Amygdala (tissue), 56 donors: Measurements from ENCODE around the gene SLC39A11.
"Not testable (repeated sequence)": the region's sequence is repeated elsewhere in the genome, so short reads cannot be mapped to it uniquely, and the experiment has no call there.

ENCODE experiments used
- DNase-seq, 56 donors: peaks; one replicate each; lab custom pipeline; 2025; lab: John Stamatoyannopoulos, UW

SLC39A11 gene

DNA sequence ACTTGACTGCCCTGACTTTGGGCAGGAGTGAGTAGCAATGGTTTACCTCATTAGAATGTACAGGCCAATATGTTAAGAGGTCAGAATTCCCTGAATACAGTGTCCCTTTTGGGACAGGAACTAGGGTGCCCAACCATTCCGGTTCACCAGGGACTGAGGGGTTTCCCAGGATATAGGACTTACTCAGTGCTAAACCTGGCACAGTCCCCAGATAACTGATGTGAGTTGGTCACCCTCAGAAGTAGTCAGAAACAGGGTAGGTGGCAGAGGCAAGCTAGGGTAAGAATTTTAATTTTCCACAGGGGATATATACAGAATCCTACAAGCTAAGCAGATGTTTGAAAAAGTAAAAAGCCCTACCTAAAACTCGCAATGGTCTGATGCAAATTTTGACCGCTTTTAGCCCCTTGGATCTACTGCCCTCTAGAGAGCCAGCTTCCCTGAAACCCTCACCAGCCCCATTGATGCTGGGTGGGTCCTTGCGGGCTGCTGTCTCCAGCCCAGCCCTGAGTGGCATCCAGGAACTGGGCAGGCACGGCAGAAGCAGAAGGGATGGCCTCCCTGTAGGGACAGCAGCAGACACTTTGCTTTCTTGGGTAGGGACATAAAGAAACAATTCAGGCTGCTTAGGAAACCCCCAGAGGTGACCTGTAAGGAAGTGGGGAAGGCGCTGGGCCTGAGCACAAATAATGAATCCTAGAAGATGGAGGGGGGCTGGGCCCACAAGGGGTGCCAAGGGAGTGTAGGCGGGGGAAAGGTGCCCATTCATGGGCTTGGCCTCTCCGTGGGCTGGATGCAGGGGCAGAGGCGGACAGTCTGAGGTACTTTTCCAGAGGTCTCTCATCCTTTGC lies 434.8 kb downstream of the SLC39A11 start:
- DNase-seq: peak in 1 of 56 donors; percentile 35

DNA sequence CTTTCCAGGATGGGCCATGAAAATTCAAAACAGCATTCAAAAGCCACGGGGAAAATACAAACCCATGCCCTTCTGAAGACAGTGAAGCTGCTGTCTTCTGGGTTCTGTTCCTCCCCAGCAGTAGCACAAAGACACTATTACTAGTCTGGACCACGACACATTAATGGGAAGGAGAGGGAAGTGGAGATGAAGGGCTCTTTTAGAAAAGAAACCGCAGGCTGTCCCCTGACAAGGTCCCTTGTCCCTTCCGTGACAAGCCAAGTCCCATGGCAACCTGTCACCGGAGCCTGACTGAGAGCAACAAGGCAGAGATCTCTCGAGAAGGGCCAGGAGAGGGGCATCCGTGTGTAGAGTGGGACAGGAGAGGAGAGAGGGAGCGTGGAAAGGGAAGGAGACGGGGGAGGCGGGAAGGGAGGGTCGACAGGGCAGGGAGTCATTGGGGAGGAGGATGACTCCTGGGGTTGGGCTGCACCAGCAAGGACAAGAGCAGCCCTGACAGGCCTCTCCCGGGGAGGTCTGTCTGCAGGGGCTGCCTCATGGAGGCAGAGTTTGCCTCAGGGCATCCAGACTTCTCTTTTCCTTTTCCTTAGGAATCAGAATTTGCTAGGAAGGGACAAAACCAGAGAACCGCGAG lies 436.2 kb downstream of the SLC39A11 start:
- DNase-seq: peak in 13 of 56 donors; percentile 4 to 37 (median 18)

- DNase-seq: peak in 11 of 56 donors; percentile 7 to 36 (median 17)
Observed at GRCh38 chr17:72654706-72655105, 437.8 kb downstream of the SLC39A11 start.

DNA sequence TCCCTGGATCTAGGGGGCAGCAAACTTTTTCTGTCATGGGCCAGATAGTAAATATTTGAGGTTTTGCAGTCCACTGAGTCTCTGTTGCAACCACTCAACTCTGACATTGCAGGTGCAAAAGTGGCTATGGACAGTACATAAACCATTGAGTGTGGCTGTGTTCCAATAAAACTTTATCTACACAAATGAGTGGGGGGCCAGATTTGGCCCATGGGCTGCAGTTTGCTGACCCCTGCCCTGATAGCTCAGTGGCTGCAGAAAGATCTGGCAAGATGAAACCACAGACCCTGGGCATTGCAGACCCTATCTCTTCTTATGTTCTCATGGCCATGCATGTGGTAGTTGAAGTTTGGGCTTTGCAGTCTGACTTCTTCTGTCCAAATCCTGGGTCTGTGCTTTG lies 440.5 kb downstream of the SLC39A11 start:
- DNase-seq: no peak

- no peak for DNase-seq
Observed at GRCh38 chr17:72648702-72649101, 443.8 kb downstream of the SLC39A11 start.

- DNase-seq: no peak
Observed at GRCh38 chr17:72646176-72646575, 446.3 kb downstream of the SLC39A11 start.

GRCh38 chr17:72644492-72644891 lies 448.0 kb downstream of the SLC39A11 start:
- no peak for DNase-seq

- no peak for DNase-seq
Observed at GRCh38 chr17:72643575-72644216, 448.8 kb downstream of the SLC39A11 start.

DNA sequence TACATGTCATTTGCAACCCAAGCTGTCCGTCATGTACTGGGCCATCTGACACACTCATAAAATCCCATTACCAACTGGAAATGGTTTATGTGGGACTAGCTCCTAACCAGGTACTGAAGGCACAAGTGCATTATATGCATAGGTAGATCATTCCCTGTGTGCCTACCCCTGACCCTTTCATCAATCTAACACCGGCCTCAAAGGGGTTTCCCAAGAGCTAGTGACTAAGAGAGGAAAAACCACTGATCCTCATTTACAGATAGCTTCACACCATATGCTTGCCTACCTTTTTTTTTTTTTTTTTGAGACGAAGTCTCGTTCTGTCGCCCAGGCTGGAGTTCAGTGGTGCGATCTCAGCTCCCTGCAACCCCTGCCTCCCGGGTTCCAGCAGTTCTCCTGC lies 449.8 kb downstream of the SLC39A11 start:
- no peak for DNase-seq

DNA sequence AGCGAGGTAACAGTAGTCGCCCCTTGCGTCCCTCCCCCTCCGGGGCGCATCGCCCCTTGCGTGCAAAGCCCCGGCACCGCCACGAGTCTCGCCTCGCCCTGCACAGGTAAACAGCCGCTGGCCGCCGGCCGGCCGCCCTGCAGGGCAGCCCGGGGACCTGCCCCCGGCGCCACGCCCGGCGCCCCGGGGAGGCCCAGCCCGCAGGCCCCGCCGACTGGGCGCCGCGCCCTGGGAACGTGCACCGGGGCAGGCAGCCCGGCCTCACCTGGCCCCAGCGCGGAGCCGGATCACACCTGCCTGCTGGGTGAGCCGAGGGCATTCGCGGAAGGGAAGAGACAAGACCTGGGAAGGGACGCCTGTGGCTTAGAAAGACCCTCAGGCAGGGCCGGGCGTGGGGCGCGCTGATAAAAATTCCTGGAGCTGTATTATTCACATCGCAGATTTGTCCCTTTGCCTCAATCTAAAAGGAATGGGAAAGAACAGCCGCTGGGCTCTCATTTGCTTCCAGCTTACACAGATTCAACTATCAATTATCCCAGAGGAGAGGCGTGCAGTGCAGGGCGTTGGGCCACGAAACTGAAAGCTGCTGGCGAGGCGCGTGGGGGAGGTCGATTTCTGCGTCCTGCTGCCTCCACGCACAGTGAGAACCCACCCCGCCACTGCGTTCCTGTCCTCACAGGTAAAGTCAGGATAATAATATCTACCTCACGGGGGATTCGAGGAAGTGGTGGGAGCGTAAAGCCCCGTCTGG lies 451.9 kb downstream of the SLC39A11 start:
- DNase-seq: no peak

DNA sequence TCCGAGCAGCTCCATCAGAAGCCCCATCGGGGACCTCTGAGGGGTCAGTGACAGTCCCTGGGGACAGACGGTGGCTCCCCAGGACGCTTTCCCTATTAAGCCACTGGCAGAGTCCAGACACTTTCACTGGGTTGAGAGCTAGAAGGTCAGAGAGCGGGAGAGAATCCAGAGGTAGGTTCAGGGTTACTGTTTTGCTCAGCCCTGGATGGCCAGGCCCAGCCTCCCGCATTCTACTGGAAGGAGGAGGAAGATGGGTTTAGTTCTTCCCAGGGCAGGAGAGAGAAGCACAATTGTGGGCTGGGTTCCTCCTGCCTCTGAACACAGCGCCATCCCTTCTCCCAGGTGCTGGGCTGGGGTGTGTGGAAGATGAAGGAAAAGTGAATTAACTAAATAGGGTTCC lies 452.8 kb downstream of the SLC39A11 start:
- no peak for DNase-seq

- not testable (repeated sequence) for DNase-seq
Observed at GRCh38 chr17:72638932-72639331, 453.6 kb downstream of the SLC39A11 start.

GRCh38 chr17:72635034-72635635 lies 457.4 kb downstream of the SLC39A11 start:
- DNase-seq: no peak

- DNase-seq: no peak
Observed at GRCh38 chr17:72634621-72635020, 457.9 kb downstream of the SLC39A11 start.

DNA sequence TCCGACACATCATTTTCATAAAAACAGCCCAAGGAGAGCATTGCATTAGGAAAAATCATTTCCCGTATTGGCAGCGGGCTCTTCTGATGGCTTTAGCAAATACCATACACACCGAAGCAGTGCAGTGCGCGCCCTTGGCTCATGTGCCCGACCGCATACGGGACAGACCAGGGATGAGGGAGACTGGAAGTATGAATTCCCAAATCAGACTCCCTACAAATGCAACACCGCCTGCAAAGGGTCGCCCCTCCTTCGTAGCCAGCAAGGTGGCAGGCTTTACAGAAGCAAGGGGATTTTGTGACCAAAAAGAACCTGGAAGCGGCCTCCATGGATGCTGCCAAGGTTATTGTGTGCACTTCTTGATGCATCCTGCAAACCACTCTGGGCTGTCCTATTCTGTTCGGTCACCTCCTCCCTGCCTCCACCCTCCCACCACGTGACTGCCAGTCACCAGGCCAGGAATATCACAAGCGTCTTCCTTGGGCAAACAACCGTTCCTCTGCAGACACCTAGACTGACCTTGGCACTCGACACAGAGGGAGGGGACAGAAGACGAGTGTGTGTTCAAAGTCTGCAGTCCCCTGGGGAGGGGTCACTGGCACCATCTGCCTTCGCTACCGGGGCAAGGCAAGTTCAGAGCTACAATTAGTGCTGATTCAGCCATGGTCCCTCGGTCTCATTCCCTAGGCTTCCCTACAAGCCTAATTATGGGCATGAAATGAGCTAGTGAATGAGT lies 460.4 kb downstream of the SLC39A11 start:
- no peak for DNase-seq

DNA sequence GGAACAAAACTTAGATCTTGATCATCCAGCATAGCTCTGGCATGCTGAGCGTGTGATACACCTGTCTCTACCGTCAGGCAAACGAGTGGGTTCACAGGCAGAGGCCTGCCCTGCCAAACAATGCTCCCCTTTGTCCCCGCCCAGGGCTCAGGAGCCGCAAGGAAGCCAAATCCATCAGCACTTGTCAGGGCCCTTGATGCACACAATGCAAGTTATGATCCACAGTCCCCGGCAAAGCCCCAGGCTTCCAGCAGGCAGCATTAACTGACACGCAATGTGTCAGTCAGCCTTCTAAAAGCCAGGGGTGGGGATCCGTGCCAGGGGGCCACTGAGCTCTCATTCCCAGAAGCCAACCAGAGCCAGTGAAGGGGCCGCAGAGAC lies 460.9 kb downstream of the SLC39A11 start:
- no peak for DNase-seq

DNA sequence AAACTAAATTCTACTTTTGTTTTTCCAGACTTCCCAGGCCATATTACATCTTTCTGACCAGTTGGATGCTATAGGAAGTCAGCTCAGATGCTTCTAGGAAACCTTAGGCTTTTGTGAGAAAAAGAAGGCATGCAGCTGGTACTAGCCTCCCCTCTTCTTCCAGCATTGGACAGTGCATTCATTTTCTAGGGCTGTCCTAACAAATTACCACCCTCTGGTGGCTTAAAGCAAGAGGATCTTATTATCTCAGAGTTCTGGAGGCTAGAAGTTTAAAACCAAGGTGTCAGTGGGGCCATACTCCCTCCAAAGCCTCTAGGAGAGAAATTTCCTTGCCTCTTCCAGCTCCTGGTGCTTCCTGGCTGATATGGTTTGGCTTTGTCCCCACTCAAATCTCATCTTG lies 467.8 kb downstream of the SLC39A11 start:
- no peak for DNase-seq

- no peak for DNase-seq
Observed at GRCh38 chr17:72624226-72624625, 468.3 kb downstream of the SLC39A11 start.

GRCh38 chr17:72622661-72623433 lies 469.6 kb downstream of the SLC39A11 start:
- no peak for DNase-seq
